Liver (tissue), 9 donors: ENCODE measurements around the gene MAB21L4. TPM values are rescaled to one million over a fixed set of nuclear protein-coding genes. Genes with fewer than 3 reads are reported as not detected.

Source experiments
- DNase-seq: peaks from one replicate; pipeline ENCODE4 v3.0.0-alpha.2; 2017; ENCODE audit warnings: low spot score
- H3K27ac ChIP-seq, 2 donors: one replicate each; pipeline ENCODE4 v1.7.0; 2013; ENCODE audit warnings: inconsistent platforms in 2 of 2, low read length in 2 of 2, control low read depth in 1 of 2, low read depth in 1 of 2, mild to moderate bottlenecking in 1 of 2
- H3K27me3 ChIP-seq, 4 donors: one replicate each; pipeline versions ENCODE4 v1.6.1 to v1.7.0; 2013; ENCODE audit warnings: low read length in 3 of 4, inconsistent platforms in 1 of 4, mild to moderate bottlenecking in 1 of 4, moderate library complexity in 1 of 4; ENCODE audit not compliant: control insufficient read depth in 4 of 4, insufficient read depth in 4 of 4
- H3K36me3 ChIP-seq, 4 donors: one replicate each; pipeline versions ENCODE4 v1.6.1 to v1.7.0; 2013; ENCODE audit warnings: low read length in 3 of 4, mild to moderate bottlenecking in 3 of 4, low read depth in 1 of 4, moderate library complexity in 1 of 4; ENCODE audit not compliant: control insufficient read depth in 4 of 4, insufficient read depth in 3 of 4
- H3K4me1 ChIP-seq, 4 donors: one replicate each; pipeline versions ENCODE4 v1.6.1 to v1.7.0; 2013; ENCODE audit warnings: low read length in 3 of 4, mild to moderate bottlenecking in 3 of 4, moderate library complexity in 1 of 4; ENCODE audit not compliant: control insufficient read depth in 4 of 4, insufficient read depth in 4 of 4
- H3K4me3 ChIP-seq, 3 donors: one replicate each; pipeline versions ENCODE4 v1.6.1 to v1.7.0; 2013; ENCODE audit warnings: low read length in 3 of 3, control low read depth in 1 of 3, low read depth in 1 of 3, mild to moderate bottlenecking in 1 of 3
- H3K9ac ChIP-seq, 2 donors: one replicate each; pipeline ENCODE4 v1.7.0; 2013; ENCODE audit warnings: low read length in 2 of 2, mild to moderate bottlenecking in 2 of 2, moderate library complexity in 2 of 2, control low read depth in 1 of 2, low read depth in 1 of 2
- H3K9me3 ChIP-seq, 4 donors: one replicate each; pipeline versions ENCODE4 v1.6.1 to v1.7.0; 2013; ENCODE audit warnings: low read length in 3 of 4; ENCODE audit not compliant: control insufficient read depth in 4 of 4
- EGR1 ChIP-seq, 2 donors: IDR thresholded peaks; 2 replicates each; pipeline ENCODE4 v1.6.1; 2016 to 2018; ENCODE audit warnings: antibody characterized with exemption in 2 of 2, low read depth in 2 of 2
- FOXA1 ChIP-seq: IDR thresholded peaks from 2 replicates; pipeline ENCODE4 v1.6.1; 2016; ENCODE audit warnings: antibody characterized with exemption
- GABPA ChIP-seq, 2 donors: IDR thresholded peaks in 1 of 2; conservative IDR thresholded peaks in 1 of 2; 2 replicates each; pipeline ENCODE4 v1.6.1; 2016; ENCODE audit warnings: antibody characterized with exemption in 2 of 2, mild to moderate bottlenecking in 1 of 2, moderate library complexity in 1 of 2
- HNF4A ChIP-seq, 2 donors: conservative IDR thresholded peaks; 2 replicates each; pipeline ENCODE4 v1.6.1; 2016; ENCODE audit warnings: antibody characterized with exemption in 2 of 2, mild to moderate bottlenecking in 2 of 2
- JUND ChIP-seq, 2 donors: IDR thresholded peaks; 2 replicates each; pipeline ENCODE4 v1.6.1; 2016; ENCODE audit warnings: antibody characterized with exemption in 2 of 2
- NR2F2 ChIP-seq: IDR thresholded peaks from 2 replicates; pipeline ENCODE4 v1.6.1; 2016; ENCODE audit warnings: antibody characterized with exemption
- RAD21 ChIP-seq, 2 donors: IDR thresholded peaks; 2 replicates each; pipeline ENCODE4 v1.6.1; 2016; ENCODE audit warnings: antibody characterized with exemption in 2 of 2, mild to moderate bottlenecking in 2 of 2
- RXRA ChIP-seq, 2 donors: IDR thresholded peaks; 2 replicates each; pipeline ENCODE4 v1.6.1; 2017 to 2018; ENCODE audit warnings: antibody characterized with exemption in 2 of 2, mild to moderate bottlenecking in 1 of 2
- SP1 ChIP-seq: IDR thresholded peaks from 2 replicates; pipeline ENCODE4 v1.6.1; 2018; ENCODE audit warnings: antibody characterized with exemption, mild to moderate bottlenecking
- TAF1 ChIP-seq: conservative IDR thresholded peaks from 2 replicates; pipeline ENCODE4 v1.6.1; 2016; ENCODE audit warnings: antibody characterized with exemption, mild to moderate bottlenecking
- WGBS: extraction: QIAGEN DNeasy Blood & Tissue Kit; methylation state at CpG from one replicate; pipeline ENCODE4 v1.1.7; 2013; 5-methylcytosine and 5-hydroxymethylcytosine counted together
- polyA plus RNA-seq, 2 donors: library from polyadenylated mRNA; stranded (reverse) in 1 of 2; unstranded in 1 of 2; fragments of 200-250 nt in 1 of 2; fragments of >200 nt in 1 of 2; fragmentation: Nextera tagmentation in 1 of 2; extraction: Ambion mirVana in 1 of 2; gene quantifications; one replicate each; pipeline versions ENCODE4 v1.2.1 to v1.2.3, GENCODE V29; 2013 to 2015
- total RNA-seq, 2 donors: library from RNA; depleted of rRNA; stranded (reverse); fragments of >200 nt; gene quantifications; one replicate each; pipeline ENCODE4 v1.2.3, GENCODE V29; 2014
- TF ChIP-seq, protein P1 (sequence below): IDR thresholded peaks from 2 replicates; pipeline ENCODE4 v1.6.1; 2016; ENCODE audit warnings: antibody characterized with exemption
- TF ChIP-seq, protein P2 (sequence below): IDR thresholded peaks from 2 replicates; pipeline ENCODE4 v1.6.1; 2016; ENCODE audit warnings: antibody characterized with exemption
- TF ChIP-seq, protein P3 (sequence below): IDR thresholded peaks from 2 replicates; pipeline ENCODE4 v1.6.1; 2016; ENCODE audit warnings: antibody characterized with exemption, mild to moderate bottlenecking
- TF ChIP-seq, protein P4 (sequence below): fragments of 150-350 bp; IDR thresholded peaks from 2 replicates; pipeline ENCODE4 v1.5.1; 2017; ENCODE audit warnings: improper control_type of control experiment, low read depth, low read length; ENCODE audit not compliant: missing input control
- TF ChIP-seq, protein P5 (sequence below): IDR thresholded peaks from 2 replicates; pipeline ENCODE4 v1.6.1; 2016; ENCODE audit warnings: antibody characterized with exemption
- donor health status: healthy.
- donor health status: healthy.
- donor health status: healthy.
- donor health status: healthy.
- donor health status: healthy.

MAB21L4 gene
- total and polyA plus RNA-seq, 4 donors, result 0.59 to 8.8 (median 1.1) TPM

DNA sequence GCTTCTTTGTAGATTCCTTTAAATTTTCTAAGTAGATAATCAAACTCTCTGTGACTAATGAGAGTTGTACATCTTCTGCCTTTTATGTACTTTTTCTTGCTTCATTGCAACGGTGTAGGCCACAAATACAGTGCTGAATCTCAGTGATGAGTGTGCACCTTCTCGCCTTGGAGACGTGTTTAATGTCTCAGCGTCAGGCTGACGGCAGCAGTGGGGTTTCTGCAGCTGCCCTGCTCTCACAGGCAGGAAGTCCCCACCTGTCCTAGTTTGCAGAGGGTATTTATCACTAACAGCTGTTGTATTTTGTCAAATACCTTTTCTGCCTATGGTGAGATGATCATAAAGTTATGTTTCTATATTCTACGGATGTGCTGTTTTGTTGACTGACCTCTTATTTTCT, 14.0 kb downstream of the MAB21L4 start:
- no peak for DNase-seq
- 68% methylated on average over 6 of the region's 6 CpGs for WGBS
- no peak overlapping the region for H3K9ac ChIP-seq
- H3K4me1 ChIP-seq, result peaks cover 11 to 63% (median 49%) of the 10 kb centered on the region in 4 donors
- H3K36me3 ChIP-seq, result peaks cover 5 to 11% (median 7%) of the 10 kb centered on the region in 4 donors
- no peak for TF ChIP-seq HNF4A (conservative IDR thresholded peaks at IDR 0.05)
- H3K27me3 ChIP-seq, result no peaks in the 10 kb centered on the region
- no peak overlapping the region for H3K27ac ChIP-seq
- no peak overlapping the region for H3K4me3 ChIP-seq
- no peaks in the 10 kb centered on the region for H3K9me3 ChIP-seq

DNA sequence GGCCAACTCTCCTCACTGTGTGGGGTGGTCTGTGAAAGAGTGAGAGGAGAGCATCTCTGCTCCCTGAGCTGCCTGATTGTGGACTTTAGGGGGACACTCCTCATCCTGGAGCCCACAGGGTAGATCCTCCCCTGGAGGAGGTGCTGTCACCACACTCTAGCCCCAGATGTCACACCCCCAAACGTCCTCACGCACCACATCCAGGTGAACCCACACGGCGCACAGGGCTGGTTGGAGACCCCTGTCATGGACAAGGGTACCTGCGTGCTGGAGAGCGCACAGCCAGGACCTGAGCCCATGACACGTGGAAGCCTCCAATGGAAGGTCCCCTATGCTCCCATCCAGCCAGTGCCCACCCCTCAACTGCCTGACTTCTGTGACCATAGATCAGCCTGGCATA, 16.9 kb downstream of the MAB21L4 start:
- Histone ChIP-seq H3K4me1 (peaks cover 19 to 63% (median 50%) of the 10 kb centered on the region in 4 donors), H3K9ac (no peak overlapping the region), H3K9me3 (no peaks in the 10 kb centered on the region), H3K27me3 (no peaks in the 10 kb centered on the region), H3K27ac (no peak overlapping the region), H3K36me3 (peaks cover 3 to 17% (median 5%) of the 10 kb centered on the region in 4 donors), H3K4me3 (no peak overlapping the region)
- WGBS, result 77% methylated on average over 7 of the region's 7 CpGs
- no peak for DNase-seq
- TF ChIP-seq RXRA (IDR thresholded peaks at IDR 0.05) (no peak), GABPA (IDR thresholded peaks at IDR 0.05 in 1 of 2, conservative IDR thresholded peaks at IDR 0.05 in 1 of 2) (no peak), EGR1 (IDR thresholded peaks at IDR 0.05; ENCODE audit: low read depth in 2 of 2) (no peak), HNF4A (conservative IDR thresholded peaks at IDR 0.05) (no peak), SP1 (no peak), FOXA1 (no peak), TAF1 (no peak), NR2F2 (no peak), RAD21 (IDR thresholded peaks at IDR 0.05) (no peak), JUND (IDR thresholded peaks at IDR 0.05) (no peak)
- TF ChIP-seq, protein P1, sequence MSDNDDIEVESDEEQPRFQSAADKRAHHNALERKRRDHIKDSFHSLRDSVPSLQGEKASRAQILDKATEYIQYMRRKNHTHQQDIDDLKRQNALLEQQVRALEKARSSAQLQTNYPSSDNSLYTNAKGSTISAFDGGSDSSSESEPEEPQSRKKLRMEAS, result no peak
- TF ChIP-seq, protein P2, sequence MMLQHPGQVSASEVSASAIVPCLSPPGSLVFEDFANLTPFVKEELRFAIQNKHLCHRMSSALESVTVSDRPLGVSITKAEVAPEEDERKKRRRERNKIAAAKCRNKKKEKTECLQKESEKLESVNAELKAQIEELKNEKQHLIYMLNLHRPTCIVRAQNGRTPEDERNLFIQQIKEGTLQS, result no peak
- TF ChIP-seq, protein P3, sequence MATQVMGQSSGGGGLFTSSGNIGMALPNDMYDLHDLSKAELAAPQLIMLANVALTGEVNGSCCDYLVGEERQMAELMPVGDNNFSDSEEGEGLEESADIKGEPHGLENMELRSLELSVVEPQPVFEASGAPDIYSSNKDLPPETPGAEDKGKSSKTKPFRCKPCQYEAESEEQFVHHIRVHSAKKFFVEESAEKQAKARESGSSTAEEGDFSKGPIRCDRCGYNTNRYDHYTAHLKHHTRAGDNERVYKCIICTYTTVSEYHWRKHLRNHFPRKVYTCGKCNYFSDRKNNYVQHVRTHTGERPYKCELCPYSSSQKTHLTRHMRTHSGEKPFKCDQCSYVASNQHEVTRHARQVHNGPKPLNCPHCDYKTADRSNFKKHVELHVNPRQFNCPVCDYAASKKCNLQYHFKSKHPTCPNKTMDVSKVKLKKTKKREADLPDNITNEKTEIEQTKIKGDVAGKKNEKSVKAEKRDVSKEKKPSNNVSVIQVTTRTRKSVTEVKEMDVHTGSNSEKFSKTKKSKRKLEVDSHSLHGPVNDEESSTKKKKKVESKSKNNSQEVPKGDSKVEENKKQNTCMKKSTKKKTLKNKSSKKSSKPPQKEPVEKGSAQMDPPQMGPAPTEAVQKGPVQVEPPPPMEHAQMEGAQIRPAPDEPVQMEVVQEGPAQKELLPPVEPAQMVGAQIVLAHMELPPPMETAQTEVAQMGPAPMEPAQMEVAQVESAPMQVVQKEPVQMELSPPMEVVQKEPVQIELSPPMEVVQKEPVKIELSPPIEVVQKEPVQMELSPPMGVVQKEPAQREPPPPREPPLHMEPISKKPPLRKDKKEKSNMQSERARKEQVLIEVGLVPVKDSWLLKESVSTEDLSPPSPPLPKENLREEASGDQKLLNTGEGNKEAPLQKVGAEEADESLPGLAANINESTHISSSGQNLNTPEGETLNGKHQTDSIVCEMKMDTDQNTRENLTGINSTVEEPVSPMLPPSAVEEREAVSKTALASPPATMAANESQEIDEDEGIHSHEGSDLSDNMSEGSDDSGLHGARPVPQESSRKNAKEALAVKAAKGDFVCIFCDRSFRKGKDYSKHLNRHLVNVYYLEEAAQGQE, result no peak
- TF ChIP-seq, protein P4, sequence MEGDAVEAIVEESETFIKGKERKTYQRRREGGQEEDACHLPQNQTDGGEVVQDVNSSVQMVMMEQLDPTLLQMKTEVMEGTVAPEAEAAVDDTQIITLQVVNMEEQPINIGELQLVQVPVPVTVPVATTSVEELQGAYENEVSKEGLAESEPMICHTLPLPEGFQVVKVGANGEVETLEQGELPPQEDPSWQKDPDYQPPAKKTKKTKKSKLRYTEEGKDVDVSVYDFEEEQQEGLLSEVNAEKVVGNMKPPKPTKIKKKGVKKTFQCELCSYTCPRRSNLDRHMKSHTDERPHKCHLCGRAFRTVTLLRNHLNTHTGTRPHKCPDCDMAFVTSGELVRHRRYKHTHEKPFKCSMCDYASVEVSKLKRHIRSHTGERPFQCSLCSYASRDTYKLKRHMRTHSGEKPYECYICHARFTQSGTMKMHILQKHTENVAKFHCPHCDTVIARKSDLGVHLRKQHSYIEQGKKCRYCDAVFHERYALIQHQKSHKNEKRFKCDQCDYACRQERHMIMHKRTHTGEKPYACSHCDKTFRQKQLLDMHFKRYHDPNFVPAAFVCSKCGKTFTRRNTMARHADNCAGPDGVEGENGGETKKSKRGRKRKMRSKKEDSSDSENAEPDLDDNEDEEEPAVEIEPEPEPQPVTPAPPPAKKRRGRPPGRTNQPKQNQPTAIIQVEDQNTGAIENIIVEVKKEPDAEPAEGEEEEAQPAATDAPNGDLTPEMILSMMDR, result no peak
- TF ChIP-seq, protein P5, sequence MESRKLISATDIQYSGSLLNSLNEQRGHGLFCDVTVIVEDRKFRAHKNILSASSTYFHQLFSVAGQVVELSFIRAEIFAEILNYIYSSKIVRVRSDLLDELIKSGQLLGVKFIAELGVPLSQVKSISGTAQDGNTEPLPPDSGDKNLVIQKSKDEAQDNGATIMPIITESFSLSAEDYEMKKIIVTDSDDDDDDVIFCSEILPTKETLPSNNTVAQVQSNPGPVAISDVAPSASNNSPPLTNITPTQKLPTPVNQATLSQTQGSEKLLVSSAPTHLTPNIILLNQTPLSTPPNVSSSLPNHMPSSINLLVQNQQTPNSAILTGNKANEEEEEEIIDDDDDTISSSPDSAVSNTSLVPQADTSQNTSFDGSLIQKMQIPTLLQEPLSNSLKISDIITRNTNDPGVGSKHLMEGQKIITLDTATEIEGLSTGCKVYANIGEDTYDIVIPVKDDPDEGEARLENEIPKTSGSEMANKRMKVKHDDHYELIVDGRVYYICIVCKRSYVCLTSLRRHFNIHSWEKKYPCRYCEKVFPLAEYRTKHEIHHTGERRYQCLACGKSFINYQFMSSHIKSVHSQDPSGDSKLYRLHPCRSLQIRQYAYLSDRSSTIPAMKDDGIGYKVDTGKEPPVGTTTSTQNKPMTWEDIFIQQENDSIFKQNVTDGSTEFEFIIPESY, result no peak
